ENCODE results near the gene KRTAP4-2. TPM values are rescaled to one million over a fixed set of nuclear protein-coding genes. Genes with fewer than 3 reads are reported as not detected.

The KRTAP4-2 gene
- total RNA-seq, 2 donors from 2014 or later, result not detected

- H3K9me3 Mint-ChIP-seq, result peaks cover 9% of the 10 kb centered on the region
- no peak for DNase-seq
- no peaks in the 10 kb centered on the region for H3K4me1 ChIP-seq (ENCODE audit: control insufficient read depth, insufficient read depth, low read length)
- whole genome bisulfite sequencing, 2 experiments (ENCODE audit: insufficient coverage in 1 of 2, insufficient read length in 1 of 2), result 90 to 94% methylated on average over 2 of the region's 2 CpGs
- no peaks in the 10 kb centered on the region for H3K36me3 Mint-ChIP-seq (ENCODE audit: low read depth)
- H3K27ac ChIP-seq (ENCODE audit: low read depth, low read length), result no peak overlapping the region
- H3K36me3 ChIP-seq (ENCODE audit: control insufficient read depth, insufficient read depth, low read length), result no peaks in the 10 kb centered on the region
- peaks cover 18% of the 10 kb centered on the region for H3K27me3 Mint-ChIP-seq (ENCODE audit: insufficient read depth)
- H3K27ac Mint-ChIP-seq, result no peak overlapping the region
- no peaks in the 10 kb centered on the region for H3K9me3 ChIP-seq (ENCODE audit: control insufficient read depth, low read length)
- no peak overlapping the region for H3K9ac ChIP-seq (ENCODE audit: extremely low read depth, low read length, poor library complexity, severe bottlenecking)
- H3K27me3 ChIP-seq (ENCODE audit: control insufficient read depth, insufficient read depth, low read length, poor library complexity, severe bottlenecking), result no peaks in the 10 kb centered on the region
- TF ChIP-seq CTCF (conservative IDR thresholded peaks at IDR 0.05), result no peak
- H3K4me3 ChIP-seq (ENCODE audit: low read length), result no peak overlapping the region
- peaks cover 4% of the 10 kb centered on the region for H3K4me1 Mint-ChIP-seq
- no peak overlapping the region for H3K4me3 Mint-ChIP-seq
Measured at GRCh38 chr17:41223821-41224220, 45.8 kb upstream of the KRTAP4-2 start.

GRCh38 chr17:41215681-41216080, 37.7 kb upstream of the KRTAP4-2 start:
- TF ChIP-seq CTCF (conservative IDR thresholded peaks at IDR 0.05), result no peak
- no peaks in the 10 kb centered on the region for H3K4me1 Mint-ChIP-seq
- no peak overlapping the region for H3K9ac ChIP-seq (ENCODE audit: extremely low read depth, low read length, poor library complexity, severe bottlenecking)
- 85 to 100% methylated on average over 1 of the region's 1 CpG for WGBS, 2 experiments (ENCODE audit: insufficient coverage in 1 of 2, insufficient read length in 1 of 2)
- peaks cover 11% of the 10 kb centered on the region for H3K27me3 Mint-ChIP-seq (ENCODE audit: insufficient read depth)
- no peak overlapping the region for H3K4me3 ChIP-seq (ENCODE audit: low read length)
- peaks cover 8% of the 10 kb centered on the region for H3K9me3 Mint-ChIP-seq
- H3K36me3 Mint-ChIP-seq (ENCODE audit: low read depth), result no peaks in the 10 kb centered on the region
- H3K36me3 ChIP-seq (ENCODE audit: control insufficient read depth, insufficient read depth, low read length), result no peaks in the 10 kb centered on the region
- H3K27ac ChIP-seq (ENCODE audit: low read depth, low read length), result no peak overlapping the region
- DNase-seq, result no peak
- H3K27ac Mint-ChIP-seq, result no peak overlapping the region
- H3K4me1 ChIP-seq (ENCODE audit: control insufficient read depth, insufficient read depth, low read length), result no peaks in the 10 kb centered on the region
- H3K27me3 ChIP-seq (ENCODE audit: control insufficient read depth, insufficient read depth, low read length, poor library complexity, severe bottlenecking), result no peaks in the 10 kb centered on the region
- no peak overlapping the region for H3K4me3 Mint-ChIP-seq
- no peaks in the 10 kb centered on the region for H3K9me3 ChIP-seq (ENCODE audit: control insufficient read depth, low read length)

GRCh38 chr17:41212524-41213169, 34.6 kb upstream of the KRTAP4-2 start:
- Histone ChIP-seq H3K9ac (ENCODE audit: extremely low read depth, low read length, poor library complexity, severe bottlenecking) (no peak overlapping the region), H3K9me3 (ENCODE audit: control insufficient read depth, low read length) (no peaks in the 10 kb centered on the region), H3K36me3 (ENCODE audit: control insufficient read depth, insufficient read depth, low read length) (no peaks in the 10 kb centered on the region), H3K4me1 (ENCODE audit: control insufficient read depth, insufficient read depth, low read length) (no peaks in the 10 kb centered on the region), H3K27ac (ENCODE audit: low read depth, low read length) (no peak overlapping the region), H3K27me3 (ENCODE audit: control insufficient read depth, insufficient read depth, low read length, poor library complexity, severe bottlenecking) (no peaks in the 10 kb centered on the region), H3K4me3 (ENCODE audit: low read length) (no peak overlapping the region)
- no peak for TF ChIP-seq CTCF (conservative IDR thresholded peaks at IDR 0.05)
- Mint-ChIP-seq H3K4me3 (no peak overlapping the region), H3K36me3 (ENCODE audit: low read depth) (no peaks in the 10 kb centered on the region), H3K9me3 (peaks cover 10% of the 10 kb centered on the region), H3K4me1 (no peaks in the 10 kb centered on the region), H3K27ac (no peak overlapping the region), H3K27me3 (ENCODE audit: insufficient read depth) (peaks cover 5% of the 10 kb centered on the region)
- 82 to 86% methylated on average over 5 to 7 of the region's 7 CpGs for WGBS, 2 experiments (ENCODE audit: insufficient coverage in 1 of 2, insufficient read length in 1 of 2)
- no peak for DNase-seq
